ENCODE data around the gene DHX34.

DNA sequence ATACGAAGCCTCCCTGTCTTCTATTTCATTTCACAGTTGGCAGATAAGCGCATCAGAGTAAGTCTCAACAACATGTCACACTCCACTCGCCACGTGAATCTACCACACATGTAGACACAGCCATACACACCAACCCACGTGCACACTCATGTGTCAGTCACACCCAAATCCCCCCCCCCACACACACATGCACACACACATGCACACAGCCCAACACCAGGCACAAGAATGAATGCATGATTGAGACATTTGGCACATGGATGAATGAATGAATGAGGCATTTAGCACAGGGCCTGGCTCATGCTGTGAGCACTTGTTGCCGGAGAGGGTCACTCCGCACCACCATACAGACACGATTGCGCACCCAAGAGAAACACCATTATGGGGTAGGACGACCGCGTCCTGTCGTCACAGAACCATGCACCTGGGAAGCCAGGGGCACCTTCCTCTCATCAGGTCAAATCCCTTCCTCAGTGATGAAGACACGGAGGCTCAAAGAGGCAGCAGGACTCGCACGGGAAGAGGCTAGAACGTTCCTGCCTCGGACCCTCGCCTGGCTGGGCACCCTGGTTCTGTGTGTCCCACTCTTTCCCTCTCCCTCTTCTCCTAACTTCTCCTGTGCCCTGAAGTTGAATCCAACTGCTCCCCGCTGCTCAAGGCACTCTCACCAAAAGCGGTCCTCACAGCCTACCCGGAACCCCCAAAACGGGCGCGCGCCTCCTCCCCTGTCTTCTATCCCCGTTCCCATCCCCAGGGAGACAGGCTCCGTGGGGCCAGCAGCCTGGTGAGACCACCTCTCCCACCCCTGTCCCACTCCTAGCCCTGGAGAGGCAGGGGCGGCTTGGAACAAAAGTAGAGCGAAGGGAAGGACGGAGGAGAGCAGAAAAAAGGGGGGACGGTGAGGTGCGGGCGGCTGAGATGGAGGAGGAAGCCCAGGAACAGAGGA is 68.9 kb downstream of the DHX34 start:
- TF ChIP-seq CTCF (IDR thresholded peaks at IDR 0.05; ENCODE audit: low read length) (no peak), EZH2 (IDR thresholded peaks at IDR 0.05; ENCODE audit: borderline replicate concordance, low read length) (no peak)

Data from OCI-LY1 (cell line).